Tibial nerve (tissue), 3 donors: ENCODE data around the gene HIVEP2.
A peak's percentile ranks its signal among the peaks of the same experiment; 100 is the strongest.

ENCODE experiments used
- CTCF ChIP-seq, 5 experiments: fragments of 200-600 bp in 3 of 5; fragments of 450-650 bp in 2 of 5; sonication (generic) in 3 of 5; IDR thresholded peaks; one replicate each; pipeline ENCODE4 v1.5.1; 2016 to 2019; ENCODE audit warnings: antibody characterized with exemption in 5 of 5, mild to moderate bottlenecking in 3 of 5, moderate library complexity in 2 of 5
- POLR2A ChIP-seq, 2 donors: fragments of 450-650 bp; IDR thresholded peaks; one replicate each; pipeline ENCODE4 v1.6.1; 2017; ENCODE audit warnings: antibody characterized with exemption in 2 of 2, mild to moderate bottlenecking in 2 of 2, moderate library complexity in 2 of 2

- peak; percentile 78 to 86 for TF ChIP-seq POLR2A (IDR thresholded peaks at IDR 0.05)
- peak in 1 of 5 experiments; percentile 0 for TF ChIP-seq CTCF (IDR thresholded peaks at IDR 0.05)
Observed at GRCh38 chr6:142946181-142946923, 1.4 kb upstream of the HIVEP2 start.
